Measurements from ENCODE around the gene PRKAA1. TPM values are rescaled to one million over a fixed set of nuclear protein-coding genes. Genes with fewer than 3 reads are reported as not detected.

The PRKAA1 gene
- total RNA-seq, 2 donors from 2014 or later = 77.4 to 118 TPM

DNA sequence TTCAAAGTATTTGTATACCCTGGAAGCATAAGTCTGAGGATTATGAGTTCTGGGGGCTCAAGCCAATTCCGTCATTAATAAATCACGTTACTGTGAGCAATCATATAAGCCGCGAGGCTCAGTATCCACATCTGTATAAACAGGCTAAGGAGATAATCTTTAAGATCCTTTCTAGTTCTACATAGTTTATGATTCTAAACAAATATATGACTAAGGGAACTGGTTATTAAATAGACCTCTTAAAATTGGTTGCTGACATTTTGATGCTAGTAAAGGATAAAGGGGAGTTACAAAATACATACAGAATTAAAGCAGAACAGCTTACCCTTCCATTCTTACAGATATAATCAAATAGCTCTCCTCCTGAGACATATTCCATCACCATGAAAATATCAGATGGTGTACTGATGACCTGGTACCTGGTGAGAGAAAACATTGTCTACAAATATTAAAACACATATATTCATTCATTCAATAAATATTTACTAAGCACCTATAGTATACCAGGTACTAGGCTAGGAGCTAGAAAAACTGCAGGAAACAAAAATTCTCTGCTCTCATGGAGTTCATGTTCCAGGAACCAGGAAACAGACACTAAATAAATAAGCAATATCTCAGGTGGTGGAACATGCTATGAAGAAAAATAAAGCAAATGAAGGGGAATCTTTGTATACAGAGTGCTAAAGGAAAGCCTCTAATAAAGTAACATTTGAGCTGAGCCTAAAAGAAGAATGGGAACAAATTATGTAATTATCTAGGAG is 22.9 kb downstream of the PRKAA1 start:
- H3K27me3 ChIP-seq = no peaks in the 10 kb centered on the region
- H3K4me1 ChIP-seq = peaks cover 6% of the 10 kb centered on the region
- H3K27ac ChIP-seq = peak overlapping the region; percentile 58
- H3K9ac ChIP-seq (ENCODE audit: low read depth in 2 of 2, low read length in 2 of 2) = peak overlapping the region in 1 of 2 donors; percentile 62
- H3K36me3 ChIP-seq = peaks cover 4% of the 10 kb centered on the region
- DNase-seq = no peak
- intact Hi-C loops (cut with DNase I) = no loop called here
- TF ChIP-seq, protein P1, sequence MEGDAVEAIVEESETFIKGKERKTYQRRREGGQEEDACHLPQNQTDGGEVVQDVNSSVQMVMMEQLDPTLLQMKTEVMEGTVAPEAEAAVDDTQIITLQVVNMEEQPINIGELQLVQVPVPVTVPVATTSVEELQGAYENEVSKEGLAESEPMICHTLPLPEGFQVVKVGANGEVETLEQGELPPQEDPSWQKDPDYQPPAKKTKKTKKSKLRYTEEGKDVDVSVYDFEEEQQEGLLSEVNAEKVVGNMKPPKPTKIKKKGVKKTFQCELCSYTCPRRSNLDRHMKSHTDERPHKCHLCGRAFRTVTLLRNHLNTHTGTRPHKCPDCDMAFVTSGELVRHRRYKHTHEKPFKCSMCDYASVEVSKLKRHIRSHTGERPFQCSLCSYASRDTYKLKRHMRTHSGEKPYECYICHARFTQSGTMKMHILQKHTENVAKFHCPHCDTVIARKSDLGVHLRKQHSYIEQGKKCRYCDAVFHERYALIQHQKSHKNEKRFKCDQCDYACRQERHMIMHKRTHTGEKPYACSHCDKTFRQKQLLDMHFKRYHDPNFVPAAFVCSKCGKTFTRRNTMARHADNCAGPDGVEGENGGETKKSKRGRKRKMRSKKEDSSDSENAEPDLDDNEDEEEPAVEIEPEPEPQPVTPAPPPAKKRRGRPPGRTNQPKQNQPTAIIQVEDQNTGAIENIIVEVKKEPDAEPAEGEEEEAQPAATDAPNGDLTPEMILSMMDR (IDR thresholded peaks at IDR 0.05) = no peak
- H3K9me3 ChIP-seq = no peaks in the 10 kb centered on the region
- no peak overlapping the region for H3K4me3 ChIP-seq

DNA sequence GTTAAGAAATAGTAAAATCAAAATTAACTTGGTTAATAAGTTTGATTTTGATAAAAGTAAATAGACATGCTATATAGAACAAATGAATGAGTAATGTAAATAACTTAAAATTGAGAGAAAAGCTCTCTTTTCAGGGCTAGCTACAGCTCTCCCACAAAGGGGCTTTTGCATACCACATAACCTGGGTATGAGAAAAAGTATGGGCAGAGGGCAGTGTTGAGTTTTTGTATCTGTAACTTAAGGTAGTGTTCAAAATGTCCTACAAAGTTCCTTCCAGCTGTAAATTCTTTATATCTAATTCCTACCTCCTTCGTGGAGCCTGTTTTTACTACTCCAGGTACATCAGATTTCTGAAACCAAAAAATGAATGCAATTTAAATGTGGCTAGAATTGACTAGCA is 23.6 kb downstream of the PRKAA1 start:
- TF ChIP-seq, protein P1 (IDR thresholded peaks at IDR 0.05) = no peak
- intact Hi-C loops (cut with DNase I) = no loop called here

DNA sequence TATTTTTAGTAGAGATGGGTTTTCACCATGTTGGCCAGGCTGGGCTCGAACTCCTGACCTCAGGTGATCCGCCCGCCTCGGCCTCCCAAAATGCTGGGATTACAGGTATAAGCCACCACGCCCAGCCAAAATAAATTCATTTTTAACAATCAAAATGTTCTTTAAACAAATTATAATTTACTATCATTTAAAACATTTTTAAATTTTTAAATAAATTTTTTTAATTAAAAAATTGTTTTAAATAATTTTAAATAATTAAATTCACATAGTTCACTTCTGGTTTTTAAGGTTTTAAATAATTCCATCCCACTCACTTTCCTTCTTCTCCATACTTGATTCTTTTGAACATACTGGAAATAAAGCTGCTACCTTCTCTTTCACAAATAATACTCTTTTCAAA is 27.4 kb downstream of the PRKAA1 start:
- intact Hi-C loops (cut with DNase I) = no loop called here
- Histone ChIP-seq H3K27ac (no peak overlapping the region), H3K9me3 (no peaks in the 10 kb centered on the region), H3K27me3 (no peaks in the 10 kb centered on the region), H3K4me1 (no peaks in the 10 kb centered on the region), H3K36me3 (peaks cover 15% of the 10 kb centered on the region), H3K9ac (ENCODE audit: low read depth in 2 of 2, low read length in 2 of 2) (no peak overlapping the region), H3K4me3 (no peak overlapping the region)
- no peak for DNase-seq
- TF ChIP-seq, protein P1 (IDR thresholded peaks at IDR 0.05) = no peak

More for the DNA sequence above, 23.6 kb downstream of the PRKAA1 start:
- H3K27me3 ChIP-seq = no peaks in the 10 kb centered on the region
- peaks cover 4% of the 10 kb centered on the region for H3K36me3 ChIP-seq
- H3K4me1 ChIP-seq = peaks cover 6% of the 10 kb centered on the region
- no peak overlapping the region for H3K27ac ChIP-seq
- H3K9me3 ChIP-seq = no peaks in the 10 kb centered on the region
- DNase-seq = no peak
- H3K9ac ChIP-seq (ENCODE audit: low read depth in 2 of 2, low read length in 2 of 2) = no peak overlapping the region
- no peak overlapping the region for H3K4me3 ChIP-seq

DNA sequence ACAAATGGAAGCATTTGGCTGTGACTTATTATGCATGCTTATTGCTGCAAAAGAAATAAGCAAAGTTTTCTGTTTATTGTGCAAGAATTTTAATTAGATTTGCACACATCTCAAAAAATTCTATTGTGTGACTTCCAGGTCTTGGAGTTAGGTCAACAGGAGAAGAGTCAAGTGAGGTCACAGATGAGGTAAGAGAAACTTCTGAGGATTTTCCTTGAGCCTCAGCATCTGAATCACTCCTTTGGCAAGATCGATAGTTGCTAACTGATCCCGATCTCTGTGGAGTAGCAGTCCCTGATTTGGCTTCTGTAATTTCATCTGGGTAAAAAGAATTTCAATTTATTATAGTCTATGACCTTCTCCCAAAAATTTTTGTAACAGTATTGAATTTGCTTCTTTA is 35.5 kb downstream of the PRKAA1 start:
- DNase-seq = no peak
- H3K36me3 ChIP-seq = peaks cover 22% of the 10 kb centered on the region
- TF ChIP-seq, protein P1 (IDR thresholded peaks at IDR 0.05) = no peak
- no peak overlapping the region for H3K9ac ChIP-seq (ENCODE audit: low read depth in 2 of 2, low read length in 2 of 2)
- H3K4me1 ChIP-seq = no peaks in the 10 kb centered on the region
- H3K4me3 ChIP-seq = no peak overlapping the region
- H3K27me3 ChIP-seq = no peaks in the 10 kb centered on the region
- intact Hi-C loops (cut with DNase I) = no loop called here
- no peak overlapping the region for H3K27ac ChIP-seq
- H3K9me3 ChIP-seq = no peaks in the 10 kb centered on the region

DNA sequence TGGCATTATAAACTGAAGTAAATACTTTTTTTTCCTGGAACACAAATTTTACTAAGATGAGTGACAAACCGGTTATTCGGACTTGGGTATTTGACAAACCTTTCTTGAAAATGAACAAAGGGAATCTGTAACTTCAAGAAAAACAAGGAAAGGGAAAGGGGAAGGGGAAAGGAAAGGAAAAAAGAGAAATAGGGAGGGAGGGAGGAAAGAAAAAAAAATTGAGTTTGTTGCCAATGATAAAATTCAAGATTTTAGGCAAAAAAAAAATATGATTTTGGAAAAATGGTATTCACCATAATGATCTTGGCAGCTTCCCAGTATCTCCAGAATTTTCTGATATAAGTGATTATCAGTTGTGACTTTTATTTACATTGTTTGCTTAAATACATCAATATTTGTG is 40.8 kb downstream of the PRKAA1 start:
- Histone ChIP-seq H3K4me1 (peaks cover 7% of the 10 kb centered on the region), H3K36me3 (no peaks in the 10 kb centered on the region), H3K27ac (no peak overlapping the region), H3K4me3 (no peak overlapping the region), H3K9me3 (no peaks in the 10 kb centered on the region), H3K9ac (ENCODE audit: low read depth in 2 of 2, low read length in 2 of 2) (no peak overlapping the region), H3K27me3 (no peaks in the 10 kb centered on the region)
- TF ChIP-seq, protein P1 (IDR thresholded peaks at IDR 0.05) = no peak
- intact Hi-C loops (cut with DNase I) = loop anchor here (5.0 kb wide), 1 partner anchor 75 kb away; no protein-coding TSS in a partner anchor
- DNase-seq = no peak
